Erythroblast (primary cell): ENCODE data around the gene AP2M1.

Source experiments
- GATA1 ChIP-seq: IDR thresholded peaks from 2 replicates; pipeline ENCODE4 v1.6.1; 2011; ENCODE audit warnings: low read depth, mild to moderate bottlenecking, control low read depth, low read length, moderate library complexity
- POLR2A ChIP-seq: IDR thresholded peaks from 2 replicates; pipeline ENCODE4 v1.6.1; 2011; ENCODE audit warnings: mild to moderate bottlenecking, low read length

GRCh38 chr3:184155644-184156521, 18.8 kb upstream of the AP2M1 start:
- TF ChIP-seq POLR2A: no peak
- no peak for TF ChIP-seq GATA1
